T-helper 1 cell treated with Interleukin-12 subunit alpha and Interleukin-12 subunit beta and Interleukin-4 antibody, amounts not matched to agents 30 ng/mL and 1 ng/mL, for 36 hours (primary cell): ENCODE results near the gene ZG16. TPM values are rescaled to one million over a fixed set of nuclear protein-coding genes. Genes with fewer than 3 reads are reported as not detected.
"Not testable (repeated sequence)": the region's sequence is repeated elsewhere in the genome, so short reads cannot be mapped to it uniquely, and the experiment has no call there.

Experiments used
- intact Hi-C: fragments of 100-400 bp; cut with micrococcal nuclease; formaldehyde crosslinking; loops from one replicate; pipeline ENCODE4 v1.15.1; 2024
- total RNA-seq: library from RNA; stranded (reverse); gene quantifications from 2 replicates; pipeline ENCODE4 v1.2.3, GENCODE V29; 2022

Gene ZG16
- total RNA-seq, 1 donor from 2014 or later, result not detected

- intact Hi-C loops, result loop anchor here (2.0 kb wide), 2 partner anchors 37 to 47 kb away; no protein-coding TSS in a partner anchor
These were observed 29.9 kb upstream of the ZG16 start for GRCh38 chr16:29747947-29748759.

- intact Hi-C loops, result not testable (repeated sequence)
These were observed 29.3 kb upstream of the ZG16 start for GRCh38 chr16:29748760-29749149.

GRCh38 chr16:29753516-29753915, 24.5 kb upstream of the ZG16 start:
- intact Hi-C loops, result no loop called here

- intact Hi-C loops, result no loop called here
These were observed 21.4 kb upstream of the ZG16 start for GRCh38 chr16:29756654-29757053.

- intact Hi-C loops, result not testable (repeated sequence)
These were observed 21.0 kb upstream of the ZG16 start for GRCh38 chr16:29757086-29757485.

- intact Hi-C loops, result no loop called here
These were observed 20.0 kb upstream of the ZG16 start for GRCh38 chr16:29757950-29758466.

- intact Hi-C loops, result no loop called here
These were observed 17.3 kb upstream of the ZG16 start for GRCh38 chr16:29760567-29761279.

- intact Hi-C loops, result not testable (repeated sequence)
These were observed 16.8 kb upstream of the ZG16 start for GRCh38 chr16:29761280-29761651.

- intact Hi-C loops, result no loop called here
These were observed 16.2 kb upstream of the ZG16 start for GRCh38 chr16:29761882-29762281.

GRCh38 chr16:29763326-29763725, 14.7 kb upstream of the ZG16 start:
- intact Hi-C loops, result no loop called here

GRCh38 chr16:29765167-29766032, 12.7 kb upstream of the ZG16 start:
- intact Hi-C loops, result no loop called here

GRCh38 chr16:29766571-29766970, 11.5 kb upstream of the ZG16 start:
- intact Hi-C loops, result no loop called here

GRCh38 chr16:29767062-29767461, 11.0 kb upstream of the ZG16 start:
- intact Hi-C loops, result no loop called here

GRCh38 chr16:29769507-29769906, 8.5 kb upstream of the ZG16 start:
- intact Hi-C loops, result no loop called here

GRCh38 chr16:29770250-29770929, 7.7 kb upstream of the ZG16 start:
- intact Hi-C loops, result no loop called here

GRCh38 chr16:29772330-29772729, 5.7 kb upstream of the ZG16 start:
- intact Hi-C loops, result not testable (repeated sequence)

GRCh38 chr16:29774730-29775129, 3.3 kb upstream of the ZG16 start:
- intact Hi-C loops, result no loop called here

- intact Hi-C loops, result no loop called here
These were observed 2.2 kb upstream of the ZG16 start for GRCh38 chr16:29775742-29776408.

GRCh38 chr16:29779474-29779873, 1.4 kb downstream of the ZG16 start:
- intact Hi-C loops, result no loop called here
